AG09309 (cell line): ENCODE results near the gene PDCL3.

ENCODE experiments used
- DNase-seq: peaks from one replicate; pipeline ENCODE4 v3.0.0-alpha.2; 2010; ENCODE audit warnings: low read depth
- H3K4me3 ChIP-seq: 2 replicates; pipeline ENCODE4 v1.5.1; 2011; ENCODE audit warnings: mild to moderate bottlenecking, low read depth, low read length, moderate library complexity; ENCODE audit not compliant: control insufficient read depth
- CTCF ChIP-seq: IDR thresholded peaks from 2 replicates; pipeline ENCODE4 v1.5.1; 2011; ENCODE audit warnings: mild to moderate bottlenecking, low read depth, low read length, inconsistent platforms; ENCODE audit not compliant: insufficient read depth, control insufficient read depth; ENCODE audit errors: missing control alignments

Gene PDCL3

DNA sequence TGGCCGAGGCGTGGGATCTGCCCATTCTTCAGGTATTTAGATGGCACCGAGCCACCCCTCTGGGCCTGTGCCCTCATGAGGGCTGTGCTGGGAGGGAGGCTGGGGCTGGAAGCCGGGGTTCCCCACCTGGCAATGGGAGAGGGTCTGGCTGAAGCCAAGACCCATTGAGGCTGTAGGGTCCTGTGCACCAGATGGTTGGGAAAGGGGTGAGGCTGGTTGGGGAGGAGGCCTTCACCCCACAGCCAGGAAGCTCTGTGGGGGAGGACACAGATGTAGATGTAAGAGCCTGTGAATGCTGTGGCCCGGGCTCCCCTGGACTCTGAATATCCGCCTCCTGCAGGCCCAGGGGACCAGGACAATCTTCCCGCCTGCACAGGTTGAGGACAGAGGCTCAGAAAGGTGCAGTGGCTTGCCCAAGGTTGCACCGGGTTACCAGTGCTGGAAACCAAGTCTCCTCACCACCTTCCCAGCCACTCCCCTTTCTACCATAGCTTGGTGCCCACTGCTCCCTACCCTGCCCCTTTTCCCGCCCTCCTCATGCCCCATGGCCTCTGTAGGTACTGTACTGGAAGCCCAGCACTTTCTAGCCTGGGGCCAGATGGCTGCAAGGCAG, 49.7 kb downstream of the PDCL3 start:
- H3K4me3 ChIP-seq = no peak overlapping the region
- TF ChIP-seq CTCF = no peak
- DNase-seq = no peak

GRCh38 chr2:100613719-100614118, 50.9 kb downstream of the PDCL3 start:
- TF ChIP-seq CTCF = no peak
- no peak for DNase-seq

DNA sequence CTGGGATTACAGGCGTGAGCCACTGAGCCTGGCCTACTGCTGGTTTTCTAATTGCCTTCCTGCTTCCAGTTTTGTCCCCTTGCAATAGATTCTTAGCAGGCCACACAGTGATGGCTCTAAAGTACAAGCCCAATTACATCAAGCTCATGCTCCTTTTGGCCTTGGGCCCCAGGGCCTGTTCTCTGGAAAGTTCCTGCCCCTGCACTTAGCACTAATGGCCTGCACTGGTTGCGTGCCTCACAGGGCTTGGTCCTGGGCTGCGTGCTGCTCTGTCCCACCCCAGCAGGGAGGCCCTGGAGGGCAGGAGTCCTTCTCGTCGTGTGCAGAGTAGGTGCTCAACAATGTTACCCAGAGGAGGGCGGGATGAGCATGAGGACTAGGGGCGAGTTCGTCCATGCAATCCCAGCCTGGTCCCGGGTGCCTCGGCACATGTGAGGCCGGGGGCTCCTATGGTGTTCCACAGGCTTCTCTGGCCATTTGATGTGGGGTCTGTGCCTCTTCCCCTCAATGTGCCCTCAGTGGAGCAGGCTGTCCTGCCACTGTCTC, 51.7 kb downstream of the PDCL3 start:
- H3K4me3 ChIP-seq = no peak overlapping the region
- no peak for DNase-seq
- no peak for TF ChIP-seq CTCF

More at GRCh38 chr2:100613719-100614118, 50.9 kb downstream of the PDCL3 start:
- H3K4me3 ChIP-seq = no peak overlapping the region

- no peak for TF ChIP-seq CTCF
- no peak for DNase-seq
- H3K4me3 ChIP-seq = no peak overlapping the region
Observed at GRCh38 chr2:100615471-100615870, 52.7 kb downstream of the PDCL3 start.

- TF ChIP-seq CTCF = no peak
- DNase-seq = no peak
- H3K4me3 ChIP-seq = no peak overlapping the region
Observed at GRCh38 chr2:100615886-100616285, 53.1 kb downstream of the PDCL3 start.

DNA sequence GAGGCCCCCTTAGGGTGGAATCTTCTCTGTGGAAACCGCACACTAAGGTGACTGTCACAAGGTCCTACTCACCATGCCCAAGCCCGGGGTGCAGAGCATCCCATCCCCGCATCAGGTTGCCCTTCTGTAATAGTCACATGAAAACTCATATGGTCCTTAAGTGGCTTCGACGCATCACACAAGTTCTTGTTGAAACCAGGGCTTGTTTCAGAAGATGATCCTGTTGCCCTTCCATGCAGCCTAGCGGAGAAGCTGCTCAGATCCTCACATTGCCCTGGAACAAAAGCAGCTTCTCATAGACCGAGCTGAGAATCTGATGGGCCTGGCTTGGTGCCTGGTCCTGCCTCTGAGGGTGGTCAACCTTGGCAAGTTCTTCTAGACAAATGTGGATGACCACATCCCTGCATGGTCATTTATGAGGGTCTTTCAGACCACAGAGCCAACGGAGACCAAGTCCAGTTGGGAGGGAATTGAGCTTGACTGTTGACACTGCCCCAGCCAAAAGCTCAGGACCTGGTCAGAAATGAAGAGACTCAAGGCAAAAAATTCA, 54.1 kb downstream of the PDCL3 start:
- DNase-seq = no peak
- TF ChIP-seq CTCF = no peak
- no peak overlapping the region for H3K4me3 ChIP-seq

- H3K4me3 ChIP-seq = no peak overlapping the region
- no peak for DNase-seq
- TF ChIP-seq CTCF = no peak
Observed at GRCh38 chr2:100619951-100620350, 57.2 kb downstream of the PDCL3 start.
